ENCODE results near the gene SLC35B3.
"Not testable (repeated sequence)": the region's sequence is repeated elsewhere in the genome, so short reads cannot be mapped to it uniquely, and the experiment has no call there.

Gene SLC35B3

DNA sequence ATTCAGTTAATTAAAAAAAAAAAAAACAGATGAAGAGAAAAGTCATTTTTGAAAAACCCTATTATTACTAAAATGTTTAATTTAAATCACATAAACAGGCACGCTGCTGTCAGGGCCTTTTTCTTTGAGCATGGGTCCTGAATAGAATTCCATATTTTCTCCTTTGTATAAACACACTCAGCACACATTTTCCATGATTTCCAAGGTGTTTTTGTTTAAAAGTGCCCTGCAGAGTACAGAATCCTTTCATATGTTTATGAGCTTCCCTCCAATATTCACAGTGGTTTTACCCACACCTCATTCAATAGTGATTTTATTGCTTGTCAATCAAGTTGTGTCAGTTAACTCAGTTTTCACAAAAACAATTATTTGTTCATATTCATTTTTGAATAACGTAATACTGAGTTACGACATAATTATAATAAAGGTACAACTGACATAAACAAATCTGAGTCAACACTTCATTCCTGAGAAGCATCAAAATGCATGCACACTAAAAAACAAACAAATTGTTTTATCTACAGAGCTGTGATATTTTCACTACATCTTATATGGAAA, 15.2 kb downstream of the SLC35B3 start:
- Histone ChIP-seq H3K4me1 (ENCODE audit: control insufficient read depth in 1 of 2, insufficient read depth in 2 of 2, low read length in 2 of 2) (no peaks in the 10 kb centered on the region), H3K36me3 (ENCODE audit: control insufficient read depth in 1 of 2, insufficient read depth in 2 of 2, low read length in 2 of 2) (peaks cover 23 to 29% of the 10 kb centered on the region in 2 donors), H3K9ac (ENCODE audit: low read depth in 1 of 2, low read length in 2 of 2) (no peak overlapping the region), H3K27ac (ENCODE audit: low read depth, low read length) (no peak overlapping the region), H3K27me3 (ENCODE audit: control insufficient read depth in 1 of 2, insufficient read depth in 2 of 2, low read length in 2 of 2) (no peaks in the 10 kb centered on the region), H3K4me3 (ENCODE audit: low read depth in 1 of 2, low read length in 2 of 2) (no peak overlapping the region), H3K9me3 (ENCODE audit: control insufficient read depth in 1 of 2, low read length in 2 of 2) (no peaks in the 10 kb centered on the region)

DNA sequence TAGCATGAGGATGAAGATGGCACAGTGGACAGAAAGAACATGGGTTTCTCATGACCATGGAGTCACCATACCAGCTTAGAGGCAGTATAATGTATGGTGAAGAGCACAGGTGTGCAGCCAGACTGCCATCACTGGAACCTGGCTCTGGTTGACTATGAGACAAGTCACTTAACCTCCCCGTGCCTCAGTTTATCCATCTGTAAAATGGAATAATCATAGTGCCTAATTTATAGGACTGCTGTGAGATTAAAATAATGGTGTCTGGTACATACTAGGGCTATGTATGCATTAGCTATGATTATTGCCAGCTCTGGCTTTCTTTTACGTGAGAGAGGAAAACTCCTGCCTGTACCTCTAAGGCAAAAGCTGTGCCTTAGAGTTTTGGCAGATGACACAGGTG, 19.4 kb downstream of the SLC35B3 start:
- Histone ChIP-seq H3K27ac (ENCODE audit: low read depth, low read length) (no peak overlapping the region), H3K27me3 (ENCODE audit: control insufficient read depth in 1 of 2, insufficient read depth in 2 of 2, low read length in 2 of 2) (no peaks in the 10 kb centered on the region), H3K36me3 (ENCODE audit: control insufficient read depth in 1 of 2, insufficient read depth in 2 of 2, low read length in 2 of 2) (peaks cover 43 to 55% of the 10 kb centered on the region in 2 donors)

DNA sequence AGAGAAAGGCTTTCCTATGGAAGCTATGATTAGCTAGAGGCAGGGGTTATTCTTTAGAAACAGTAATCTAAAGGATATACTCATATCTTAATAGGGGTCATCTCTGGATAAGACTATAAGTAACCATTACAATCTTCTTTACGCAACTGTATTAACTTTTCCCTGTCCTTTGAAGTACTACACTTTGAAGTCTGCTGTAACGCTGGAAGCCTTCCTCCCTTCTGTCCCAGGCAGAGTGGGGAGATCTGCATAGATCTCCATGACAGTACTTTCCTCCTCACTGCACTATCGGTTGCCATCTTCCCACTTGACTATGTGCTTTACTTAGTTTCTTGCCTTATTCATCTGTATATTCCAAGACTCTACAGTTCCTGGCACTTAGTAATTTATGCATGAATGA, 20.1 kb downstream of the SLC35B3 start:
- H3K36me3 ChIP-seq (ENCODE audit: control insufficient read depth in 1 of 2, insufficient read depth in 2 of 2, low read length in 2 of 2): peaks cover 45 to 57% of the 10 kb centered on the region in 2 donors

More for the DNA sequence above, 19.4 kb downstream of the SLC35B3 start:
- Histone ChIP-seq H3K4me1 (ENCODE audit: control insufficient read depth in 1 of 2, insufficient read depth in 2 of 2, low read length in 2 of 2) (no peaks in the 10 kb centered on the region), H3K9ac (ENCODE audit: low read depth in 1 of 2, low read length in 2 of 2) (no peak overlapping the region), H3K9me3 (ENCODE audit: control insufficient read depth in 1 of 2, low read length in 2 of 2) (no peaks in the 10 kb centered on the region), H3K4me3 (ENCODE audit: low read depth in 1 of 2, low read length in 2 of 2) (no peak overlapping the region)

DNA sequence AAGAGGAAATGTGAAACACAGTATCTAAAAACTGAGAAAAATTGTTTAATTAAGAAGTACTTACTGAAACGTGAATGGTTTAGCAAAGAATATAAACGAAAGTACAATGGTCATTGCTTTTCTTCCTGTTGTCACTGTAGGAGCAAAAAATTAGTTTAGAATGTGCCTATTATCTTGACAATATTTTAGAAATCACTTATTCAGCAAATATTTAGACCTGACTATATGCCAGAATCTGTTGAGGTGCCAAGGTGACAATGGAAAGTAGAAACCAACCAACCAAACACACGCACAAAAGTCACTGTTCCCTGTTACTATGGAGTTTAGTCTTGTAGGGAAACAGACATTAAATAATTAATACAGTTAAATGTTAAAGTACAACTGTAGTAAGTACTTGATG, 20.5 kb downstream of the SLC35B3 start:
- H3K4me3 ChIP-seq (ENCODE audit: low read depth in 1 of 2, low read length in 2 of 2): no peak overlapping the region
- H3K9me3 ChIP-seq (ENCODE audit: control insufficient read depth in 1 of 2, low read length in 2 of 2): no peaks in the 10 kb centered on the region
- peaks cover 43 to 58% of the 10 kb centered on the region in 2 donors for H3K36me3 ChIP-seq (ENCODE audit: control insufficient read depth in 1 of 2, insufficient read depth in 2 of 2, low read length in 2 of 2)
- H3K27ac ChIP-seq (ENCODE audit: low read depth, low read length): no peak overlapping the region
- no peaks in the 10 kb centered on the region for H3K4me1 ChIP-seq (ENCODE audit: control insufficient read depth in 1 of 2, insufficient read depth in 2 of 2, low read length in 2 of 2)
- H3K27me3 ChIP-seq (ENCODE audit: control insufficient read depth in 1 of 2, insufficient read depth in 2 of 2, low read length in 2 of 2): no peaks in the 10 kb centered on the region
- H3K9ac ChIP-seq (ENCODE audit: low read depth in 1 of 2, low read length in 2 of 2): no peak overlapping the region

More for the DNA sequence above, 20.1 kb downstream of the SLC35B3 start:
- H3K4me1 ChIP-seq (ENCODE audit: control insufficient read depth in 1 of 2, insufficient read depth in 2 of 2, low read length in 2 of 2): no peaks in the 10 kb centered on the region
- H3K9ac ChIP-seq (ENCODE audit: low read depth in 1 of 2, low read length in 2 of 2): no peak overlapping the region
- no peaks in the 10 kb centered on the region for H3K9me3 ChIP-seq (ENCODE audit: control insufficient read depth in 1 of 2, low read length in 2 of 2)
- H3K27me3 ChIP-seq (ENCODE audit: control insufficient read depth in 1 of 2, insufficient read depth in 2 of 2, low read length in 2 of 2): no peaks in the 10 kb centered on the region
- H3K27ac ChIP-seq (ENCODE audit: low read depth, low read length): no peak overlapping the region
- no peak overlapping the region for H3K4me3 ChIP-seq (ENCODE audit: low read depth in 1 of 2, low read length in 2 of 2)

DNA sequence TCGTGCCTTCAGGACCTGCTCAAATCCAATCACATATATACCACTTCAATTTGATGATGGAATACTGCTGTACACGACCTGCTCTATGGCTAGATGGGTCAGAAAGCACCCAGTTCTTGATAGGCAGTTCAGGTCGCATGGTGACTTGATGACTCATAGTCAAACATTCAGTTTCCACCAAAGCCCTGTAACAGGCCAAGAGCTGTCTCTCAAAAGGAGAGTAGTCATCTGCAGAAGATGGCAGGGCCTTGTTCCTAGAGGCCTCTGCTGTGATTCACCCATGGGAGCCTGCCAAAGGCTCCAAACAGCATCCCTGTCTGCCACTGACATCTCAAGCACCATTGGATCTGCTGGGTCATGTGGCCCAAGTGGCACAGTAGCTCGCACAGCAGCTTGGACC, 29.4 kb downstream of the SLC35B3 start:
- H3K9me3 ChIP-seq (ENCODE audit: control insufficient read depth in 1 of 2, low read length in 2 of 2); H3K27ac ChIP-seq (ENCODE audit: low read depth, low read length); H3K4me3 ChIP-seq (ENCODE audit: low read depth in 1 of 2, low read length in 2 of 2); H3K27me3 ChIP-seq (ENCODE audit: control insufficient read depth in 1 of 2, insufficient read depth in 2 of 2, low read length in 2 of 2); H3K4me1 ChIP-seq (ENCODE audit: control insufficient read depth in 1 of 2, insufficient read depth in 2 of 2, low read length in 2 of 2); H3K9ac ChIP-seq (ENCODE audit: low read depth in 1 of 2, low read length in 2 of 2): not testable (repeated sequence)
- H3K36me3 ChIP-seq (ENCODE audit: control insufficient read depth in 1 of 2, insufficient read depth in 2 of 2, low read length in 2 of 2): peaks cover 8 to 16% of the 10 kb centered on the region in 2 donors

DNA sequence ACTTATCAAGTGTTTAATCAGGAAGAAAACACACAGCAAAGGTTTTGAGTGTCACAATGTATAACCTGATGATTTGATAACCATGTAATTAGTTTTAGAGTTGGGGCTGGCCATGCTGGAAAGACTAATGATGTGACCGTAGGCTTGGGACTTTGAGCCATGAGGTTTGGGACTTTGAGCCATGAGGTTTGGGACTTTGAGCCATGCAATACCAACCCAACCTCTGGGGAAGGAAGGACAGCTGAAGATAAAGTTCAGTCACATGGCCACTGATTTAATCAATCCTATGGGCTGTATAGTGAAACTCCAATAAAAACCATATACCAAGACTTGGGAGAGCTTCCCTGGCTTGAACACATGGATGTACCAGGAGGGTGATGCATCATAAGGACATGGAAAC, 32.8 kb downstream of the SLC35B3 start:
- no peak overlapping the region for H3K27ac ChIP-seq (ENCODE audit: low read depth, low read length)
- no peaks in the 10 kb centered on the region for H3K4me1 ChIP-seq (ENCODE audit: control insufficient read depth in 1 of 2, insufficient read depth in 2 of 2, low read length in 2 of 2)
- H3K9ac ChIP-seq (ENCODE audit: low read depth in 1 of 2, low read length in 2 of 2): no peak overlapping the region

DNA sequence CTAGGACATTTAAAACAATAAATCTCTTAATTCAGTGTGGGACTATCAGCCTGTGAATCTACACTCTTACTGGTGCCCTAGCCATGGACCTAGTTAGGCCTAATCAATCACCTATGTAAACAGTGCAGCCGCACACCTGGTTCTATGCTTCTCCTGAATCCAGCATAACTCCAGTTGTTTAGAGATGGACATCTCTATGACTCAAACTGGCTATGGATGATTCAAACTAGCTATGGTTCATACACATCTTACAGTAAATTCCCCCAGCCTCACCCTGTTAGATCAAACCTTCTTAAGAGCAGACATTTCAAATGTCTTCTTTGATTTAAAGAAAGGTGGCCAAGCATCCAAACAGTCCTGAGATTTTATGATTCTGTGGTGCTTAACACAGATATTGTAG, 34.7 kb downstream of the SLC35B3 start:
- no peaks in the 10 kb centered on the region for H3K4me1 ChIP-seq (ENCODE audit: control insufficient read depth in 1 of 2, insufficient read depth in 2 of 2, low read length in 2 of 2)
- H3K4me3 ChIP-seq (ENCODE audit: low read depth in 1 of 2, low read length in 2 of 2): no peak overlapping the region
- H3K9me3 ChIP-seq (ENCODE audit: control insufficient read depth in 1 of 2, low read length in 2 of 2): no peaks in the 10 kb centered on the region
- no peaks in the 10 kb centered on the region for H3K27me3 ChIP-seq (ENCODE audit: control insufficient read depth in 1 of 2, insufficient read depth in 2 of 2, low read length in 2 of 2)
- H3K27ac ChIP-seq (ENCODE audit: low read depth, low read length): no peak overlapping the region
- no peaks in the 10 kb centered on the region for H3K36me3 ChIP-seq (ENCODE audit: control insufficient read depth in 1 of 2, insufficient read depth in 2 of 2, low read length in 2 of 2)
- H3K9ac ChIP-seq (ENCODE audit: low read depth in 1 of 2, low read length in 2 of 2): no peak overlapping the region

More for the DNA sequence above, 32.8 kb downstream of the SLC35B3 start:
- no peak overlapping the region for H3K4me3 ChIP-seq (ENCODE audit: low read depth in 1 of 2, low read length in 2 of 2)
- no peaks in the 10 kb centered on the region for H3K36me3 ChIP-seq (ENCODE audit: control insufficient read depth in 1 of 2, insufficient read depth in 2 of 2, low read length in 2 of 2)
- H3K27me3 ChIP-seq (ENCODE audit: control insufficient read depth in 1 of 2, insufficient read depth in 2 of 2, low read length in 2 of 2): no peaks in the 10 kb centered on the region
- no peaks in the 10 kb centered on the region for H3K9me3 ChIP-seq (ENCODE audit: control insufficient read depth in 1 of 2, low read length in 2 of 2)

DNA sequence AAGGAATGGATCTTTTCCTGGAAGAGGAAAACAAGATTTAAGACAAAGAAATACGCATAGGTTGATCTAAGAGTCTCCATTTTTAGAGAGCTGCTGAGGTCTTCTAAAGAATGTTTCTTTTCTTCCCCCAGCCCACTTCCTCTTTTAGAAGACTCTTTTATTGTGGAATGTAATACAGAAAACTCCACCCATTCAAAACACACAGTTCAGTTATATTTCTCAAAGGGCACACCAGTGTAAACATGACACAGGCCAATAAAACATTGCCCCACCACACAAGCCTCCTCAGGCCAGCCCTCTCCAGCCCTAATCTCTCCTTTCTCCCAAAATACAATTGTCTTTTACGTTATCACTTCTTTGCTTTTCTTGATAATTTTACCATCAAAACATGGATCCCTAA, 42.8 kb downstream of the SLC35B3 start:
- Histone ChIP-seq H3K9ac (ENCODE audit: low read depth in 1 of 2, low read length in 2 of 2) (no peak overlapping the region), H3K4me1 (ENCODE audit: control insufficient read depth in 1 of 2, insufficient read depth in 2 of 2, low read length in 2 of 2) (no peaks in the 10 kb centered on the region), H3K27me3 (ENCODE audit: control insufficient read depth in 1 of 2, insufficient read depth in 2 of 2, low read length in 2 of 2) (no peaks in the 10 kb centered on the region), H3K27ac (ENCODE audit: low read depth, low read length) (no peak overlapping the region), H3K9me3 (ENCODE audit: control insufficient read depth in 1 of 2, low read length in 2 of 2) (no peaks in the 10 kb centered on the region), H3K4me3 (ENCODE audit: low read depth in 1 of 2, low read length in 2 of 2) (no peak overlapping the region), H3K36me3 (ENCODE audit: control insufficient read depth in 1 of 2, insufficient read depth in 2 of 2, low read length in 2 of 2) (no peaks in the 10 kb centered on the region)

DNA sequence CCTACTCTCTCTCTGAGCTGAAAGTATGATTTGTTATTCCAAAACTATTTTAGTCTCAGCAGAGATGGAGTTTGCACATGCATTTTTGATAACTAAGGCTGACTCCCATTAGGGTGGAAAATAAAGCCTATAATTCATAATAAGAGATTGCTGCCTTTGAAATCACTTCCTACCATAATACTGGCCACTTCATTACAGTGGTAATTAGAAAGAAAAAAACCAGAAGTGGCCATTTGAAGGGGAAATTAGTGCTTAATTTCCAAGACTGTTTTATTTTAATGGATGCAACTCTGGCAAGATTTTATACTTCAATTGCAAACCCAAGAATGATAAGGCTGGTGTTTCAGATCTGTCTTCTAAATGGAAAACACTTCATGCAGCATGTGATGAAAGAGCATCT, 43.4 kb downstream of the SLC35B3 start:
- Histone ChIP-seq H3K27me3 (ENCODE audit: control insufficient read depth in 1 of 2, insufficient read depth in 2 of 2, low read length in 2 of 2) (no peaks in the 10 kb centered on the region), H3K27ac (ENCODE audit: low read depth, low read length) (no peak overlapping the region), H3K4me1 (ENCODE audit: control insufficient read depth in 1 of 2, insufficient read depth in 2 of 2, low read length in 2 of 2) (no peaks in the 10 kb centered on the region), H3K9ac (ENCODE audit: low read depth in 1 of 2, low read length in 2 of 2) (no peak overlapping the region), H3K9me3 (ENCODE audit: control insufficient read depth in 1 of 2, low read length in 2 of 2) (no peaks in the 10 kb centered on the region), H3K4me3 (ENCODE audit: low read depth in 1 of 2, low read length in 2 of 2) (no peak overlapping the region), H3K36me3 (ENCODE audit: control insufficient read depth in 1 of 2, insufficient read depth in 2 of 2, low read length in 2 of 2) (no peaks in the 10 kb centered on the region)

DNA sequence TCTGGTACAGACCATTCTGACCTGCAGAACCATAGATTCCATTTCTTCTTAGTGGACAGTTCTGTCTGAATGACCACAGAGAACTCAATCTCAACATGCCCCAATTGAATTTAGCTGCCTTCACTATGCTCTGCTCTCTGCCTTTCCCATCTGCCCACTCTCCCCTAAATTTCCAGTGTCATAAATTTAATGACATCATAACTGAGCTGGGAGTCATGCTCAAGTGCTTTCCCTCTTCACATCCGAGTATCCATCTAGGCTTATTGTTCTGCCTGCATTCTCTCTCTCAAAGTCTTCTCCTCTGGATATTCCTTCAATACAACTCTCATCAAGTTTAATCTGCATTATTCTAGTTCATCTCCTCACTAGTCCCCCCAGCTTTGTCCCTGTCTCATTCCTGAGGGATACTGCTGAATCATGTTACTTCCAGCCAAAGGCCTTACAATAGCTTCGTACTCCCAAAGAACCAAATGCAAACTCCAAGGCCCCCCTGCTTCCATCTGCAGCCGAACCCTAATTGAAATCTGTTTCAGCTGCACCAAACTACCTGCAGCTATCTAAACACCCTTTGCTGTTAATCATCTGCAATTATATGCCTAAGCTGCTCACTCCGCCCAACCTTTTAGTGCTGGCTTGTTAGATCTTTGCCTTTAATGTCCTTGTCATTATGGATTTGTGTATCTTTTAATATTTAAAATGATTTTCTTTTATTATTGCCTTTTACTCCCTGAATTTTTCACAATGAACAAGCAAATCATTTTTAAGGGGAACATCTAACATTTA, 46.1 kb downstream of the SLC35B3 start:
- no peaks in the 10 kb centered on the region for H3K36me3 ChIP-seq (ENCODE audit: control insufficient read depth in 1 of 2, insufficient read depth in 2 of 2, low read length in 2 of 2)
- no peak overlapping the region for H3K4me3 ChIP-seq (ENCODE audit: low read depth in 1 of 2, low read length in 2 of 2)
- no peak overlapping the region for H3K27ac ChIP-seq (ENCODE audit: low read depth, low read length)
- H3K27me3 ChIP-seq (ENCODE audit: control insufficient read depth in 1 of 2, insufficient read depth in 2 of 2, low read length in 2 of 2): no peaks in the 10 kb centered on the region
- no peaks in the 10 kb centered on the region for H3K4me1 ChIP-seq (ENCODE audit: control insufficient read depth in 1 of 2, insufficient read depth in 2 of 2, low read length in 2 of 2)
- no peak overlapping the region for H3K9ac ChIP-seq (ENCODE audit: low read depth in 1 of 2, low read length in 2 of 2)
- no peaks in the 10 kb centered on the region for H3K9me3 ChIP-seq (ENCODE audit: control insufficient read depth in 1 of 2, low read length in 2 of 2)

Measured in duodenal mucosa (tissue), 2 donors.